CD4-positive, alpha-beta T cell treated with Interferon gamma for 1 hour (primary cell): ENCODE results near the gene TBC1D10B.
"Not testable (repeated sequence)": the region's sequence is repeated elsewhere in the genome, so short reads cannot be mapped to it uniquely, and the experiment has no call there.

Experiments
- DNase-seq: peaks from one replicate; pipeline ENCODE4 v3.0.0-alpha.2; 2020

Gene TBC1D10B

DNA sequence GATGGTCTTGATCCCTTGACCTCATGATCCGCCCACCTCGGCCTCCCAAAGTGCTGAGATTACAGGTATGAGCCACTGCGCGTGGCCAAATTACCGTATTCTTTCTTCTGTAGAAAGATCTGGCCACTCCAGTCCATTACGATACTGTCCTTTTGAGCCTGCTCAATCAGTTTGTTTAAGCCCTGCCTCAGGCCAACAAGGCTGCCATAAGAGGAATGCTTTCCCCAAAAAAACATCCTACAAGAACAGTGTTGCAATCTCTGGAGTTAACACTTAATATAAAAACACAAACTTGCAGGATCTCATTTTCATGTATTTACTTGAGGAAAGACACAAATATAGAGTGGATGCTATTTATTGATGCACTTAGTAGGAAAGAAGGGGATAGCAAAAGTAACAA, 46.1 kb downstream of the TBC1D10B start:
- not testable (repeated sequence) for DNase-seq

- not testable (repeated sequence) for DNase-seq
Measured at GRCh38 chr16:30318647-30319046, 51.6 kb downstream of the TBC1D10B start.

DNA sequence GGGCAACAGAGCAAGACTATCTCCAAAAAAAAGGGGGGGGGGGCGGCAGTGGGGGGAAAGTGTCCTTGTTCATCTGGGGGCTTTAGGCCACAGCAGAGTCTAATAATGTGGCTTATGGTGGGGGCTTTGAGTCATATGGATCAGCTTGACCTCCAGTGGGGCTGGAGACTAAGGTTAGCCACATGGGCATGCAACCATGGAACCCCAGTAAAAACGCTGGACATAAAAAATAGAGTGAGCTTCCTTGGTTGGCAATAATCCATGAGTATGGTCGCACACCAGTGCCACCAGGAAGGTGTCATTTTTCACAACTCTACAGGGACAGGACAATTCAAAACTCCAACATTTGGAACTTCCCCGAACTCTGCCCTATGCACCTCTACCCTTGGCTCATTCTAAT, 59.4 kb downstream of the TBC1D10B start:
- DNase-seq, result not testable (repeated sequence)

GRCh38 chr16:30309255-30309654, 61.0 kb downstream of the TBC1D10B start:
- DNase-seq, result not testable (repeated sequence)
